HG02642 (cell line): Measurements from ENCODE around the gene RUNX1.

Source experiments
- ATAC-seq: cut with Tn5 transposase; IDR thresholded peaks from one replicate; pipeline ENCODE4 v1.9.1; 2021; ENCODE audit warnings: mild to moderate bottlenecking; ENCODE audit not compliant: unreplicated experiment, poor library complexity

The RUNX1 gene

GRCh38 chr21:34888569-34889319 is 160.4 kb downstream of the RUNX1 start:
- peak; percentile 65 for ATAC-seq

- ATAC-seq = peak; percentile 36
Observed at GRCh38 chr21:34887725-34888568, 161.2 kb downstream of the RUNX1 start.

- ATAC-seq = no peak
Observed at GRCh38 chr21:34887105-34887442, 162.0 kb downstream of the RUNX1 start.

GRCh38 chr21:34886240-34887104 is 162.6 kb downstream of the RUNX1 start:
- no peak for ATAC-seq

- no peak for ATAC-seq
Observed at GRCh38 chr21:34885626-34886239, 163.4 kb downstream of the RUNX1 start.

- ATAC-seq = no peak
Observed at GRCh38 chr21:34885125-34885524, 164.0 kb downstream of the RUNX1 start.

GRCh38 chr21:34884346-34884929 is 164.7 kb downstream of the RUNX1 start:
- no peak for ATAC-seq

GRCh38 chr21:34883491-34884271 is 165.4 kb downstream of the RUNX1 start:
- no peak for ATAC-seq

- ATAC-seq = peak; percentile 47
Observed at GRCh38 chr21:34882719-34883131, 166.4 kb downstream of the RUNX1 start.

GRCh38 chr21:34881839-34882371 is 167.2 kb downstream of the RUNX1 start:
- ATAC-seq = no peak

- no peak for ATAC-seq
Observed at GRCh38 chr21:34881421-34881820, 167.7 kb downstream of the RUNX1 start.

- no peak for ATAC-seq
Observed at GRCh38 chr21:34880401-34880800, 168.7 kb downstream of the RUNX1 start.

- no peak for ATAC-seq
Observed at GRCh38 chr21:34878940-34879339, 170.2 kb downstream of the RUNX1 start.

GRCh38 chr21:34878501-34878900 is 170.6 kb downstream of the RUNX1 start:
- ATAC-seq = no peak

GRCh38 chr21:34877485-34878128 is 171.5 kb downstream of the RUNX1 start:
- ATAC-seq = no peak

GRCh38 chr21:34875830-34876229 is 173.3 kb downstream of the RUNX1 start:
- no peak for ATAC-seq

GRCh38 chr21:34874684-34875513 is 174.2 kb downstream of the RUNX1 start:
- ATAC-seq = peak; percentile 51
